ENCODE results near the gene WDR18.

DNA sequence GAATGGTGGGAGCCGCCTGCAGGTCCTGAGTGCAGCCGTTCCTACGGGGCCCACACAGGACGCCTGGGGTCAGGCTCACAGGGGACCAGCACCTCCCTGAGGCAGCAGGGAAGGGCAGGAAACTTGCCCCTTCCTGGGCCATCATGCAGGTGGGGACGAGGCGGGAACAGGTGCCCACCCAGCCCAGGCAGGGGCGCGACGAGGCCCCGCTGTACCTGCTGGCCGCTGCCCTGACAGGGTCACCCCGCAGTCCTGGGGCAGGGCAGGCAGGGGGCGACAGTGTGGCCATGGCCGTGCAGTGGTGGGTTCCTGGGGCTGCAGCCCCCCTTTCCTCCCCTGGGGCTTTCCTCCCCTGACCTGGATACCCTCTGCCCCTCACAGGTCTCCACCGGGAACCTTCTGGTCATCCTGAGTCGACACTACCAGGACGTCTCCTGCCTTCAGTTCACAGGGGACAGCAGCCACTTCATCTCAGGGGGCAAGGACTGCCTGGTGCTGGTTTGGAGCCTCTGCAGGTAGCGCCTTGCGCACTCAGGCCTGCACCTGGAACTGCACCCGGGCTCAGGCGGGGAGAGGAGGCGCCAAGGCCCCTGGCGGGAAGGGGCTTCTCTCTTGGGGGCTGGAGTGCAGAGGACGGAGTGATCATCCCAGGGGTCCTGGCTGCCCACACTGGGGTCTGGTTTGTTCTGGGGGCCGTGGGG is 5.4 kb downstream of the WDR18 start:
- no peak for TF ChIP-seq SP1 (IDR thresholded peaks at IDR 0.05; ENCODE audit: low read depth)
- TF ChIP-seq, protein P1, sequence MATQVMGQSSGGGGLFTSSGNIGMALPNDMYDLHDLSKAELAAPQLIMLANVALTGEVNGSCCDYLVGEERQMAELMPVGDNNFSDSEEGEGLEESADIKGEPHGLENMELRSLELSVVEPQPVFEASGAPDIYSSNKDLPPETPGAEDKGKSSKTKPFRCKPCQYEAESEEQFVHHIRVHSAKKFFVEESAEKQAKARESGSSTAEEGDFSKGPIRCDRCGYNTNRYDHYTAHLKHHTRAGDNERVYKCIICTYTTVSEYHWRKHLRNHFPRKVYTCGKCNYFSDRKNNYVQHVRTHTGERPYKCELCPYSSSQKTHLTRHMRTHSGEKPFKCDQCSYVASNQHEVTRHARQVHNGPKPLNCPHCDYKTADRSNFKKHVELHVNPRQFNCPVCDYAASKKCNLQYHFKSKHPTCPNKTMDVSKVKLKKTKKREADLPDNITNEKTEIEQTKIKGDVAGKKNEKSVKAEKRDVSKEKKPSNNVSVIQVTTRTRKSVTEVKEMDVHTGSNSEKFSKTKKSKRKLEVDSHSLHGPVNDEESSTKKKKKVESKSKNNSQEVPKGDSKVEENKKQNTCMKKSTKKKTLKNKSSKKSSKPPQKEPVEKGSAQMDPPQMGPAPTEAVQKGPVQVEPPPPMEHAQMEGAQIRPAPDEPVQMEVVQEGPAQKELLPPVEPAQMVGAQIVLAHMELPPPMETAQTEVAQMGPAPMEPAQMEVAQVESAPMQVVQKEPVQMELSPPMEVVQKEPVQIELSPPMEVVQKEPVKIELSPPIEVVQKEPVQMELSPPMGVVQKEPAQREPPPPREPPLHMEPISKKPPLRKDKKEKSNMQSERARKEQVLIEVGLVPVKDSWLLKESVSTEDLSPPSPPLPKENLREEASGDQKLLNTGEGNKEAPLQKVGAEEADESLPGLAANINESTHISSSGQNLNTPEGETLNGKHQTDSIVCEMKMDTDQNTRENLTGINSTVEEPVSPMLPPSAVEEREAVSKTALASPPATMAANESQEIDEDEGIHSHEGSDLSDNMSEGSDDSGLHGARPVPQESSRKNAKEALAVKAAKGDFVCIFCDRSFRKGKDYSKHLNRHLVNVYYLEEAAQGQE (IDR thresholded peaks at IDR 0.05; ENCODE audit: low read depth), result no peak
- TF ChIP-seq, protein P2, sequence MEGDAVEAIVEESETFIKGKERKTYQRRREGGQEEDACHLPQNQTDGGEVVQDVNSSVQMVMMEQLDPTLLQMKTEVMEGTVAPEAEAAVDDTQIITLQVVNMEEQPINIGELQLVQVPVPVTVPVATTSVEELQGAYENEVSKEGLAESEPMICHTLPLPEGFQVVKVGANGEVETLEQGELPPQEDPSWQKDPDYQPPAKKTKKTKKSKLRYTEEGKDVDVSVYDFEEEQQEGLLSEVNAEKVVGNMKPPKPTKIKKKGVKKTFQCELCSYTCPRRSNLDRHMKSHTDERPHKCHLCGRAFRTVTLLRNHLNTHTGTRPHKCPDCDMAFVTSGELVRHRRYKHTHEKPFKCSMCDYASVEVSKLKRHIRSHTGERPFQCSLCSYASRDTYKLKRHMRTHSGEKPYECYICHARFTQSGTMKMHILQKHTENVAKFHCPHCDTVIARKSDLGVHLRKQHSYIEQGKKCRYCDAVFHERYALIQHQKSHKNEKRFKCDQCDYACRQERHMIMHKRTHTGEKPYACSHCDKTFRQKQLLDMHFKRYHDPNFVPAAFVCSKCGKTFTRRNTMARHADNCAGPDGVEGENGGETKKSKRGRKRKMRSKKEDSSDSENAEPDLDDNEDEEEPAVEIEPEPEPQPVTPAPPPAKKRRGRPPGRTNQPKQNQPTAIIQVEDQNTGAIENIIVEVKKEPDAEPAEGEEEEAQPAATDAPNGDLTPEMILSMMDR (IDR thresholded peaks at IDR 0.05 in 2 of 3, conservative IDR thresholded peaks at IDR 0.05 in 1 of 3; ENCODE audit: borderline replicate concordance in 1 of 3, insufficient read depth in 1 of 3, low read depth in 2 of 3, low read length in 2 of 3), result peak in 2 of 3 experiments; percentile 43 to 50; a peak in 4 of 6 replicates
- no peak for TF ChIP-seq POLR2A (IDR thresholded peaks at IDR 0.05; ENCODE audit: borderline replicate concordance, extremely low read depth, insufficient read depth, insufficient read length)
- no peak for TF ChIP-seq EZH2 (IDR thresholded peaks at IDR 0.05)

Data from HCT116 (cell line).